Testis (tissue), 2 donors: ENCODE data around the gene POLR3F.

Experiments used
- POLR2A ChIP-seq: fragments of 450-650 bp; IDR thresholded peaks from one replicate; pipeline ENCODE4 v1.6.1; 2017; ENCODE audit warnings: antibody characterized with exemption, mild to moderate bottlenecking, moderate library complexity
- TF ChIP-seq, protein P1 (sequence below), 3 experiments: fragments of 450-650 bp in 2 of 3; fragments of 200-600 bp in 1 of 3; sonication (generic) in 1 of 3; IDR thresholded peaks; one replicate each; pipeline ENCODE4 v1.5.1; 2016 to 2019; ENCODE audit warnings: antibody characterized with exemption in 3 of 3, mild to moderate bottlenecking in 2 of 3, moderate library complexity in 1 of 3

DNA sequence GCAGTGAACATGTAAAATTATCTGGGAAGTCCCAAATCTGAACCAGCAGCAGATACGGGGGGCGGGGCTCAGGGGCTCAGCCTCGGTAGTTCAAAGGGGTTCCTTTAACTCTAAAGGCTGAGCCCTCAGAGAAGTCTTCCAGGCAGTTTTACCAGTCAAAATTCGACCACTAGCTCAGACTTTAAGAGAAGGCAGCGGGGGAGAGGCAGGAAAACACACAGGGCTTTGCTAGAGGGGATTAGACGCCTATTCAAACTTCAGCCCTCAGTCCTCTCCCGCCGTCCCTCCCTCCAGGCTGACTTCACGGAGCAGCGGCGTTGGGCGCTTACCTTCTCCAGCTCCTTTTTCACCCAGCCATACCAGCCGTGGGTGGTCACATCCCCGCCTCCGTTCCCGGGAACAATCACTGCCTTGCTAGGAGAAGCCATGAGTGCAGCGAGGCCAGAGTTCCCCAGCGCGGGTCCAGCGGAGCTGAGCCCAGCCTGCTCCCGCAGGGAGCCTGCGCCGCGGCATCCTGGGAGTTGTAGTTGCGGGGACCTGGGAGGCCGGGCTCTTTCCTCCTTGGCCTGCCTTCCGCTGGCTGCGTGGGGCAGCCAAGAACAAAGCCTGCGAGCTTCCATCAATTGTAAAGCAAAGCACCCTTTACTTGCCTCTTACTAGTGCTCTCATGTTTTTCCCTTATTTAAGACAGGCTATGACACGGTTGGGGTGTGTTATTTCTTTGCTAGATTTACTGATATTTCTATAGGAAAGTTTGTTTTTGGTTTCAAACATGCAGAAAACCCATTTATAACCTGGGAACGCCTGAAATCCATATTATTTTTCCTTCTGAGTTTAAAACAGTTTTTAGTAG, 29.8 kb downstream of the POLR3F start, which contains the start of gene RBBP9:
- TF ChIP-seq, protein P1, sequence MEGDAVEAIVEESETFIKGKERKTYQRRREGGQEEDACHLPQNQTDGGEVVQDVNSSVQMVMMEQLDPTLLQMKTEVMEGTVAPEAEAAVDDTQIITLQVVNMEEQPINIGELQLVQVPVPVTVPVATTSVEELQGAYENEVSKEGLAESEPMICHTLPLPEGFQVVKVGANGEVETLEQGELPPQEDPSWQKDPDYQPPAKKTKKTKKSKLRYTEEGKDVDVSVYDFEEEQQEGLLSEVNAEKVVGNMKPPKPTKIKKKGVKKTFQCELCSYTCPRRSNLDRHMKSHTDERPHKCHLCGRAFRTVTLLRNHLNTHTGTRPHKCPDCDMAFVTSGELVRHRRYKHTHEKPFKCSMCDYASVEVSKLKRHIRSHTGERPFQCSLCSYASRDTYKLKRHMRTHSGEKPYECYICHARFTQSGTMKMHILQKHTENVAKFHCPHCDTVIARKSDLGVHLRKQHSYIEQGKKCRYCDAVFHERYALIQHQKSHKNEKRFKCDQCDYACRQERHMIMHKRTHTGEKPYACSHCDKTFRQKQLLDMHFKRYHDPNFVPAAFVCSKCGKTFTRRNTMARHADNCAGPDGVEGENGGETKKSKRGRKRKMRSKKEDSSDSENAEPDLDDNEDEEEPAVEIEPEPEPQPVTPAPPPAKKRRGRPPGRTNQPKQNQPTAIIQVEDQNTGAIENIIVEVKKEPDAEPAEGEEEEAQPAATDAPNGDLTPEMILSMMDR (IDR thresholded peaks at IDR 0.05) = no peak
- TF ChIP-seq POLR2A = no peak
